ENCODE data around the gene SLC35E1.
"Not testable (repeated sequence)": the region's sequence is repeated elsewhere in the genome, so short reads cannot be mapped to it uniquely, and the experiment has no call there.

SLC35E1 gene

GRCh38 chr19:16512611-16513010 is 59.6 kb downstream of the SLC35E1 start:
- 92 to 97% methylated on average over 7 to 10 of the region's 10 CpGs for WGBS, 2 experiments (ENCODE audit: insufficient coverage in 2 of 2)
- peaks cover 45% of the 10 kb centered on the region for H3K36me3 ChIP-seq (ENCODE audit: control insufficient read depth, insufficient read depth, low read length)
- H3K9me3 ChIP-seq (ENCODE audit: control insufficient read depth, low read length); H3K27ac ChIP-seq (ENCODE audit: low read depth, low read length, severe bottlenecking); H3K4me3 ChIP-seq (ENCODE audit: extremely low read depth, insufficient read depth, low read length, poor library complexity, severe bottlenecking); H3K4me1 ChIP-seq (ENCODE audit: control insufficient read depth, insufficient read depth, low read length, poor library complexity, severe bottlenecking): not testable (repeated sequence)

DNA sequence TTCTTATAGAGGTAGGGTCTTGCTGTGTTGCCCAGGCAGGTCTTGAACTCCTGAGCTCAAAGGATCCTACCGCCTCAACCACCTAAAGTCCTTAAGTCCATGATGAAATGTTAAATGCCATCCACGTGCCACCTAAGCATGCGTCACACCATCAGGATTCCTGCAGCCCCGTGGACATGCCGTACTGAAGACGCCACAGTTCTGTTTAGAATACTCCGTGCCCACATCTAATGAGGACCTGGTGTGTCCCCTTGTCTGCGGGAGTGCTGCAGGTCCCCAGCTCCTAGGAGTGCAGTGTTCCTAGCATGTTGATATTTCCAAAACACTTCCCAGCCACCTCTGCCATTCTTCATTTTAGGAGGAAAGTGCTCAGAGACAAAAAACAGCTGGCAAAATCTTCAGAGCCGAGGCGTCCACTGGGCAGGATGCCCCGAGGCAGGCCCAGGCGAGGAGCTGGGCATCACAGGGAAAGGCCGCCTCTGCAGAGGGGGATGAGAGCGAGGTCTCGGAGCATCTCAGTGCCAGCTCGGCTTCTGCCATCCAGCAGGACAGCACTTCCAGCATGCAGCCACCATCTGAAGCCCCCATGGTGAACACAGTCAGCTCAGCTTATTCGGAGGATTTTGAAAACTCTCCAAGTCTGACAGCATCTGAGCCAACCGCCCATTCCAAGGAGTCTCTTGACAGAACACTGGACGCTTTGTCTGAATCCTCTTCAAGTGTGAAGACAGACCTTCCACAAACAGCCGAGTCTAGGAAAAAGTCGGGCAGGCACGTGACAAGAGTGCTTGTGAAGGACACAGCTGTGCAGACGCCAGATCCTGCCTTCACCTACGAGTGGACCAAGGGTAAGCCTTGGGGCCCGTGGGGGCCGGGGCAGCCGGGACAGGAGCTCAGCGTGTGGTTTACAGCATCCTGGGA is 62.8 kb downstream of the SLC35E1 start:
- no peaks in the 10 kb centered on the region for H3K4me1 ChIP-seq (ENCODE audit: control insufficient read depth, insufficient read depth, low read length, poor library complexity, severe bottlenecking)
- no peaks in the 10 kb centered on the region for H3K9me3 ChIP-seq (ENCODE audit: control insufficient read depth, low read length)
- H3K36me3 ChIP-seq (ENCODE audit: control insufficient read depth, insufficient read depth, low read length) = peaks cover 44% of the 10 kb centered on the region
- H3K27ac ChIP-seq (ENCODE audit: low read depth, low read length, severe bottlenecking) = no peak overlapping the region
- 93 to 96% methylated on average over 26 to 28 of the region's 28 CpGs for WGBS, 2 experiments (ENCODE audit: insufficient coverage in 2 of 2)
- H3K4me3 ChIP-seq (ENCODE audit: extremely low read depth, insufficient read depth, low read length, poor library complexity, severe bottlenecking) = no peak overlapping the region

DNA sequence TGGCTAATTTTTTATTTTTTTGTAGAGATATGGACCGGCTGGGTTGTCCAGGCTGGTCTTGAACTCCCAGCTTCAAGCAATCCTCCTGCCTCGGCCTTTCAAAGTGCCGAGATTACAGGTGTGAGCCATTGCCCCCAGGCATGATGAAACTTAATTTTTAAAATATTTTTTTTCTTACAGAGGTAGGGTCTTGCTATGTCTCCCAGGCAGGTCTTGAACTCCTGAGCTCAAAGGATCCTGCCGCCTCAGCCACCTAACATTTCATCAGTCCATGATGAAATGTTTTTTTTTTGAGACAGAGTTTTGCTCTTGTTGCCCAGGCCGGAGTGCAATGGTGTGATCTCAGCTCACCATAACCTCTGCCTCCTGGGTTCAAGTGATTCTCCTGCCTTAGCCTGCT is 63.7 kb downstream of the SLC35E1 start:
- 80 to 93% methylated on average over 2 to 3 of the region's 5 CpGs for WGBS, 2 experiments (ENCODE audit: insufficient coverage in 2 of 2)
- Histone ChIP-seq H3K36me3 (ENCODE audit: control insufficient read depth, insufficient read depth, low read length) (peaks cover 51% of the 10 kb centered on the region), H3K4me1 (ENCODE audit: control insufficient read depth, insufficient read depth, low read length, poor library complexity, severe bottlenecking) (no peaks in the 10 kb centered on the region), H3K4me3 (ENCODE audit: extremely low read depth, insufficient read depth, low read length, poor library complexity, severe bottlenecking) (no peak overlapping the region), H3K9me3 (ENCODE audit: control insufficient read depth, low read length) (no peaks in the 10 kb centered on the region), H3K27ac (ENCODE audit: low read depth, low read length, severe bottlenecking) (no peak overlapping the region)

DNA sequence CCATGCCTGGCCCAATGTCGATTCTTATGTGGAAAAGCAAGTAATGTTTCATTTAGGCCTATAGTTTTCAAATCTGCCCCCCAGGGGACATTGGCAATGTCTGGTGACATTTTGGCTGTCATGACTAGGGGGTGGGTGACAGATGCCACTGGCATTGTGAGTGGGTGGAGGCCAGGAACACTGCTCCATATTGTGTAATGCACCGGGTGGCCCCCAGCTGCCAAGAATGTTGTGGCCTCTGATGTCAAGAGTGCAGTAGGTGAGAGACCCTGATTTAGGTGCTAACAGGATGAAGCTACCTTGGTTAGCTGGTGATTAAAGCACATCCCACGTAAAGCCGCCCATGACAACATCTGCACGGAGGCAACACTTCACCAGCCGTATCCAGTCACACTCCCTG is 65.3 kb downstream of the SLC35E1 start:
- Histone ChIP-seq H3K9me3 (ENCODE audit: control insufficient read depth, low read length) (no peaks in the 10 kb centered on the region), H3K36me3 (ENCODE audit: control insufficient read depth, insufficient read depth, low read length) (peaks cover 54% of the 10 kb centered on the region), H3K4me1 (ENCODE audit: control insufficient read depth, insufficient read depth, low read length, poor library complexity, severe bottlenecking) (no peaks in the 10 kb centered on the region), H3K27ac (ENCODE audit: low read depth, low read length, severe bottlenecking) (no peak overlapping the region), H3K4me3 (ENCODE audit: extremely low read depth, insufficient read depth, low read length, poor library complexity, severe bottlenecking) (no peak overlapping the region)
- 96 to 97% methylated on average over 4 to 6 of the region's 6 CpGs for WGBS, 2 experiments (ENCODE audit: insufficient coverage in 2 of 2)

GRCh38 chr19:16506161-16506560 is 66.1 kb downstream of the SLC35E1 start:
- H3K4me3 ChIP-seq (ENCODE audit: extremely low read depth, insufficient read depth, low read length, poor library complexity, severe bottlenecking); H3K4me1 ChIP-seq (ENCODE audit: control insufficient read depth, insufficient read depth, low read length, poor library complexity, severe bottlenecking); H3K9me3 ChIP-seq (ENCODE audit: control insufficient read depth, low read length); H3K27ac ChIP-seq (ENCODE audit: low read depth, low read length, severe bottlenecking): not testable (repeated sequence)
- H3K36me3 ChIP-seq (ENCODE audit: control insufficient read depth, insufficient read depth, low read length) = peaks cover 51% of the 10 kb centered on the region
- WGBS, 2 experiments (ENCODE audit: insufficient coverage in 2 of 2) = 91 to 100% methylated on average over 5 to 10 of the region's 11 CpGs

DNA sequence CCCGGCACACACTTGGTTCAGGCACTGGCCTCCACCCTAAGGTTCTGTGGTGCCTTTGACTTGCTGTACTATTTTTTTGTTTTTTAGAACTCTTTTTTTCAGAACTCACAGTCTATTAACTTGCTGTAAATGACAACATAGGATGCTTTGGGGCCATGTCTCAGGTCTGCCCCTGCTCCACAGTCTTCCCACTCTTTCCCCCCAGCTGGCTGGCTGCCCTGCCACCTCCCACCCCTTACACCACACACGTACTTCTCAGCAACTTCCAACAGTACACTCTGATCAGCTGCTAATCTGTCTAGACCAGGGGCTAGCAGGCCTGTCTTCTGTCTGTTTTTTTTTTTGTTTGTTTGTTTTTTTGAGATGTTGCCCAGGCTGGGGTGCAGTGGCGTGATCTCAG is 67.9 kb downstream of the SLC35E1 start:
- Histone ChIP-seq H3K27ac (ENCODE audit: low read depth, low read length, severe bottlenecking) (no peak overlapping the region), H3K4me3 (ENCODE audit: extremely low read depth, insufficient read depth, low read length, poor library complexity, severe bottlenecking) (no peak overlapping the region), H3K36me3 (ENCODE audit: control insufficient read depth, insufficient read depth, low read length) (peaks cover 49% of the 10 kb centered on the region), H3K9me3 (ENCODE audit: control insufficient read depth, low read length) (no peaks in the 10 kb centered on the region), H3K4me1 (ENCODE audit: control insufficient read depth, insufficient read depth, low read length, poor library complexity, severe bottlenecking) (no peaks in the 10 kb centered on the region)
- WGBS, 2 experiments (ENCODE audit: insufficient coverage in 2 of 2) = 85 to 90% methylated on average over 2 of the region's 3 CpGs

Measured in mesodermal cell (in vitro differentiated cells).